HEK293 (cell line): ENCODE results near the gene MBD5.
"Not testable (repeated sequence)": the region's sequence is repeated elsewhere in the genome, so short reads cannot be mapped to it uniquely, and the experiment has no call there.

Experiments used
- CTCF ChIA-PET: fragments of 350-600 bp; formaldehyde crosslinking; extraction: SDS; loops from one replicate; lab custom pipeline; 2021; ENCODE audit warnings: antibody characterized with exemption; lab: Yijun Ruan, JAX
- POLR2A ChIA-PET: fragments of 300-600 bp; formaldehyde crosslinking; extraction: SDS; loops from one replicate; lab custom pipeline; 2020; ENCODE audit warnings: antibody characterized with exemption, inconsistent platforms; lab: Yijun Ruan, JAX
- H3K27ac ChIP-seq: fragments of 200-500 bp; sonication (Bioruptor generic); 2 replicates; pipeline ENCODE4 v1.5.1; 2014; ENCODE audit warnings: low read depth, low read length, control low read depth, inconsistent platforms; ENCODE audit errors: extremely low read depth
- H3K36me3 ChIP-seq, 2 experiments: fragments of 200-500 bp in 1 of 2; sonication (Bioruptor generic) in 1 of 2; 1 replicate in 1 of 2; 2 replicates in 1 of 2; pipeline ENCODE4 v1.5.1; 2014 to 2017; ENCODE audit warnings: inconsistent platforms in 2 of 2, low read length in 2 of 2; ENCODE audit not compliant: control insufficient read depth in 2 of 2, insufficient read depth in 1 of 2
- H3K4me1 ChIP-seq: fragments of 200-500 bp; sonication (Bioruptor generic); 2 replicates; pipeline ENCODE4 v1.5.1; 2014; ENCODE audit warnings: mild to moderate bottlenecking, low read length, inconsistent platforms; ENCODE audit not compliant: control insufficient read depth, insufficient read depth
- H3K4me3 ChIP-seq: 2 replicates; pipeline ENCODE4 v1.5.1; 2011; ENCODE audit warnings: low read depth, mild to moderate bottlenecking, control low read depth, low read length, moderate library complexity
- H3K9me3 ChIP-seq: fragments of 200-500 bp; sonication (Bioruptor generic); 2 replicates; pipeline ENCODE4 v1.5.1; 2014; ENCODE audit warnings: low read depth, low read length, inconsistent platforms; ENCODE audit not compliant: control insufficient read depth, insufficient read depth
- CTCF ChIP-seq: fragments of 450-650 bp; formaldehyde crosslinking; IDR thresholded peaks from 2 replicates; pipeline ENCODE4 v1.5.1; 2016; ENCODE audit warnings: missing biosample characterization, missing genetic modification characterization
- GLI4 ChIP-seq: fragments of 450-650 bp; formaldehyde crosslinking; IDR thresholded peaks from 2 replicates; pipeline ENCODE4 v1.5.1; 2016; ENCODE audit warnings: missing biosample characterization, missing genetic modification characterization
- PRDM1 ChIP-seq: fragments of 450-650 bp; formaldehyde crosslinking; IDR thresholded peaks from 2 replicates; pipeline ENCODE4; 2016; ENCODE audit warnings: missing biosample characterization, missing genetic modification characterization
- PRDM6 ChIP-seq: fragments of 450-650 bp; formaldehyde crosslinking; IDR thresholded peaks from 2 replicates; pipeline ENCODE4 v1.5.1; 2017; ENCODE audit warnings: missing biosample characterization, missing genetic modification characterization
- SETDB1 ChIP-seq: IDR thresholded peaks from one replicate; pipeline ENCODE4 v1.6.1; 2017; ENCODE audit warnings: mild to moderate bottlenecking, low read length, moderate library complexity, mixed read lengths; ENCODE audit not compliant: insufficient read length
- ZNF416 ChIP-seq: fragments of 450-650 bp; formaldehyde crosslinking; IDR thresholded peaks from 2 replicates; pipeline ENCODE4 v1.5.1; 2016; ENCODE audit warnings: missing biosample characterization, missing genetic modification characterization
- ZNF501 ChIP-seq: fragments of 450-650 bp; formaldehyde crosslinking; IDR thresholded peaks from 2 replicates; pipeline ENCODE4 v1.5.1; 2016; ENCODE audit warnings: missing biosample characterization, missing genetic modification characterization
- ZNF558 ChIP-seq: fragments of 450-650 bp; formaldehyde crosslinking; IDR thresholded peaks from 2 replicates; pipeline ENCODE4 v1.5.1; 2016; ENCODE audit warnings: missing biosample characterization, missing genetic modification characterization
- ZNF654 ChIP-seq: fragments of 450-650 bp; formaldehyde crosslinking; IDR thresholded peaks from 2 replicates; pipeline ENCODE4 v1.5.1; 2016; ENCODE audit warnings: low read depth, missing biosample characterization, missing genetic modification characterization
- ZNF677 ChIP-seq: fragments of 450-650 bp; IDR thresholded peaks from 2 replicates; pipeline ENCODE4 v1.5.0; 2018; ENCODE audit warnings: missing biosample characterization, mild to moderate bottlenecking, missing genetic modification characterization, moderate library complexity
- ZNF830 ChIP-seq: fragments of 450-650 bp; IDR thresholded peaks from 2 replicates; pipeline ENCODE4 v1.5.0; 2018; ENCODE audit warnings: missing biosample characterization, missing genetic modification characterization, low read depth, mild to moderate bottlenecking, moderate library complexity

The MBD5 gene

DNA sequence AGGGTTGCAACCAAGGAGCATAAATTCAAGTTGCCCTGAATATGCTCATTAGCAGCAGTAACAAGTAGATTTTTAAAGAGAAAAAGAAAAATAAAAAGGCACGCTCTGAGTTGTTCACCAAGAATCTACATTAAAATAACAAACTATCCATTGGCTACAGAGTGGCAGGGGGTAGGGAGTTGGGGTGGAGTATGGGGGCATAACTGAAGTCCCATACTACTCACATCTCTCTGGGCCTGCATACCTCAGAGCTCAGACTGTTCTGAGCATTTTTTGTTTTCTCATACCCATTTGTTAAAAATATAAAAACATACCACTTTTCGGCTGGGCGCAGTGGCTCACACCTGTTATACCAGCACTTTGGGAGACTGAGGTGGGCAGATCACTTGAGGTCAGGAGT is 31.8 kb upstream of the MBD5 start:
- ChIA-PET POLR2A (interaction anchor here (1.6 kb wide), 1 partner anchor 31 kb away, joined by 8 read pairs; the partner anchor contains the start of genes MBD5 and ORC4), CTCF (interaction anchor here (0.6 to 1.8 kb wide), 8 partner anchors 10 to 1115 kb away, joined by 3 to 18 read pairs (median 4); no protein-coding TSS in a partner anchor)
- no peak overlapping the region for H3K27ac ChIP-seq
- H3K36me3 ChIP-seq = no peaks in the 10 kb centered on the region; a peak in 1 of 3 replicates
- no peaks in the 10 kb centered on the region for H3K4me1 ChIP-seq
- TF ChIP-seq ZNF677 (tag by site-specific recombination) (no peak), ZNF416 (tag by site-specific recombination) (no peak)
- no peaks in the 10 kb centered on the region for H3K9me3 ChIP-seq
- H3K4me3 ChIP-seq = no peak overlapping the region

DNA sequence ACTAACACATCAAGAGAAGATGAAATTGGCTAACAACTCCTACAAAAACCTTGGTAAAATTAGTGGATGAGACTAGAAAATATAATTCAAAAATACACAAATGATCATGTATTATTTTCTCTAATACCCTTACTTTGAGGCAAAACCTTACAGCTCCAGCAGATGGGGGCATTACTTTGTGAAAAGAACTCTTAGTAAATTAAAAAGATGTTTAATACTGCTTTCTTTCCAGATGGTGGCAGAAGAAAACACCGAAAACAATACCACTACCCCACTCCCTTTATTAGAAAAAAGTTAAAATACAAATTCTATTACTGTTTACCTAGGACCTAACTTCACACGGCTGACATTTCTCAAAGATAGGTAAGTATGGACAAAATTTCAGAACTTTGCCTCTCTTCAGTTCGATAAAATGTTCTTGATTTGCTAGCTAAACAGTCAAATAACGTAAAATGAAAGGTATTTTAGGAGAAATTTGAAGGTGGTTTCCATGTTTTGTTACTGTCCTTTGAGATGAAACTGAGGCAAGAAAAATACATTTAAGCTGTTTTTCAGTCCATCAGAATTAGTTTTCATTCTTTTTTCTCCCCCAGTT is 31.0 kb upstream of the MBD5 start:
- H3K27ac ChIP-seq = no peak overlapping the region
- POLR2A ChIA-PET = interaction anchor here (1.6 kb wide), 1 partner anchor 31 kb away, joined by 8 read pairs; the partner anchor contains the start of genes MBD5 and ORC4
- no peak overlapping the region for H3K4me3 ChIP-seq

GRCh38 chr2:147994965-147995364 is 25.9 kb upstream of the MBD5 start:
- H3K36me3 ChIP-seq = peaks cover 0 to 12% of the 10 kb centered on the region in 2 experiments; a peak in 2 of 3 replicates
- POLR2A ChIA-PET = interaction anchor here (0.6 kb wide), 1 partner anchor 25 kb away, joined by 3 read pairs; the partner anchor contains the start of genes MBD5 and ORC4
- H3K4me1 ChIP-seq, CTCF ChIA-PET, H3K27ac ChIP-seq, H3K4me3 ChIP-seq, H3K9me3 ChIP-seq: not testable (repeated sequence)

More for the DNA sequence above, 31.0 kb upstream of the MBD5 start:
- Histone ChIP-seq H3K36me3 (peaks cover 0 to under 1% of the 10 kb centered on the region in 2 experiments; a peak in 2 of 3 replicates), H3K9me3 (no peaks in the 10 kb centered on the region), H3K4me1 (no peaks in the 10 kb centered on the region)
- TF ChIP-seq PRDM6 (tag by site-specific recombination) (0 out of 2 replicates have a peak, but pooled peaks have one; percentile 33), ZNF654 (tag by site-specific recombination) (peak; percentile 76), CTCF (peak; percentile 50), ZNF501 (tag by site-specific recombination) (no peak), ZNF830 (tag by site-specific recombination) (no peak), PRDM1 (tag by site-specific recombination) (peak; percentile 25; the same call in 1 of the 2 replicates)
- TF ChIP-seq, all 188 proteins: peak for 4
- CTCF ChIA-PET = interaction anchor here (0.6 to 1.8 kb wide), 13 partner anchors 9 to 992 kb away, joined by 3 to 18 read pairs (median 4); partner anchors contain the start of gene ORC4

GRCh38 chr2:147996828-147997227 is 24.1 kb upstream of the MBD5 start:
- POLR2A ChIA-PET = no interaction called here
- no peak overlapping the region for H3K27ac ChIP-seq
- H3K4me3 ChIP-seq = no peak overlapping the region
- H3K4me1 ChIP-seq = no peaks in the 10 kb centered on the region; the same call in 1 of the 2 replicates
- H3K9me3 ChIP-seq = no peaks in the 10 kb centered on the region
- H3K36me3 ChIP-seq = peaks cover 0 to 12% of the 10 kb centered on the region in 2 experiments; a peak in 1 of 3 replicates
- CTCF ChIA-PET = no interaction called here
- peak; percentile 22 for TF ChIP-seq SETDB1
- no peak for TF ChIP-seq ZNF558 (tag by site-specific recombination)
- no peak for TF ChIP-seq GLI4 (tag by site-specific recombination)
- TF ChIP-seq ZNF654 (tag by site-specific recombination) = no peak
- TF ChIP-seq, all 188 proteins: peak for 1
